ENCODE data around the gene GPC3.

The GPC3 gene

DNA sequence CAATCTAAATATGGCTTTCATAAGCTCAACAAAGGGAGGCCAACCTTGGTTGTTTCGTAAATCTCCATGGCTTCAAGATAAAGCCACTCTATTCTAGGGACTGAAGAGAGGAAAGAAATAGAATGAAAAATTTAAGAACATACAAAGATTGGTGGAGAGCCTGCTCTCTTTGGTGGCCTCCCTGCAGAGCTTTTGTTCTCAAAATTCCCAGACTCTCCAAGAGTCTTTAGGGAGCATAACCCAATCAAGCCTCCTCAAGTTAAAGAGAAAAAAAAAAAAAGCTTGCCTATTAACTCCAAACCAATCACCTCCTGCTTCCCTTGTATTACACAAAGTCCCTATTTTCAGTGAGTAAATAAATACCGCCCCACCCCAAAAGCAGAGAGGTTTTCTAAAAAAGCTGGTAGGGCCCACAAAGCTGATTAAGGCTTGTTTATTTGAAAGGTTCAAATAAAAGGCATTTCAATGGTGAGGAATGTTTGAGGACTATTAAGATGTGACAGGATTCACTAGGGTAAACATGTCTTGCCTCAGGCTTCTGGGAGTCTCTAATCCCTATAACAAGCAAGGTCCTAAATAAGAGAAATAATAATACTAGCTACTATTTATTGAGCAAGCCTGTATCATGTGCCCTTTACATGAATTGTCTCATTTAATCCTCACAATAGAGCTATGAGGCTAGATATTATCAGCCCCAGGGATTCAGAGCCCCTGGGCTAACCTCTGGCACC is 71.6 kb downstream of the GPC3 start:
- no peaks in the 10 kb centered on the region for H3K27me3 ChIP-seq (replicated peaks in 2 of 5; ENCODE audit: control insufficient read depth in 4 of 5, insufficient read depth in 5 of 5, low read length in 4 of 5)
- no peak for DNase-seq
- ChIA-PET CTCF (interaction anchor here (0.6 to 1.0 kb wide), 2 partner anchors 9 to 1316 kb away, joined by 3 read pairs; no protein-coding TSS in a partner anchor), POLR2A (no interaction called here)
- H3K4me3 ChIP-seq (ENCODE audit: control insufficient read depth in 1 of 7, extremely low read depth in 1 of 7, insufficient read depth in 4 of 7, low read depth in 2 of 7, low read length in 6 of 7): no peak overlapping the region
- WGBS (ENCODE audit: insufficient coverage): no CpG with 5 or more reads among the region's 2 CpGs
- peaks cover 0 to 2% (median 0%) of the 10 kb centered on the region in 5 experiments for H3K9me3 ChIP-seq (ENCODE audit: control extremely low read depth in 1 of 5, control insufficient read depth in 4 of 5, insufficient read depth in 2 of 5, low read depth in 1 of 5, low read length in 4 of 5)
- H3K36me3 ChIP-seq (ENCODE audit: control insufficient read depth in 4 of 4, insufficient read depth in 4 of 4, low read length in 3 of 4): no peaks in the 10 kb centered on the region
- no peak overlapping the region for H3K27ac ChIP-seq (ENCODE audit: insufficient read depth in 1 of 2, low read depth in 1 of 2, low read length in 2 of 2, poor library complexity in 1 of 2, severe bottlenecking in 2 of 2)
- H3K4me1 ChIP-seq (ENCODE audit: control extremely low read depth in 1 of 4, control insufficient read depth in 4 of 4, insufficient read depth in 4 of 4, low read length in 3 of 4): no peaks in the 10 kb centered on the region

DNA sequence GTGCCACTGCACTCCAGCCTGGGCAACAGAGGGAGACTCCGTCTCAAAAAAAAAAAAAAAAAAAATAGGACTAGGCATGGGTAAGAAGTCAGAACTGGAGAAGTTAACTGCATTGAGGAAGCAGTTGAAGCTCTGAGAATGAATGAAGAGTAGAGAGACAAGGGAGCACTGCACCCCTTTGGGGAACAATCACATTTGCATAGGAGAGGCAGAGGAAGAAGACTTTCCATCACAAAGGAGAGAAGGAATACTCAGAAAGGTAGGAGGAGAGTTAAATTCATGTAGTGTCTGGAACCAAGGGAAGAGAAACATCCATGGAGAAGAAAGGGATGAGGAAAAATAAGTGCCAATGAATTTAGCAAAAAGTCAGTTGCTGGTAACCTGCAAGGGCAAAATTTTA is 72.4 kb downstream of the GPC3 start:
- Histone ChIP-seq H3K27ac (ENCODE audit: insufficient read depth in 1 of 2, low read depth in 1 of 2, low read length in 2 of 2, poor library complexity in 1 of 2, severe bottlenecking in 2 of 2) (no peak overlapping the region), H3K4me1 (ENCODE audit: control extremely low read depth in 1 of 4, control insufficient read depth in 4 of 4, insufficient read depth in 4 of 4, low read length in 3 of 4) (no peaks in the 10 kb centered on the region), H3K9me3 (ENCODE audit: control extremely low read depth in 1 of 5, control insufficient read depth in 4 of 5, insufficient read depth in 2 of 5, low read depth in 1 of 5, low read length in 4 of 5) (peaks cover 0 to 2% (median 0%) of the 10 kb centered on the region in 5 experiments), H3K36me3 (ENCODE audit: control insufficient read depth in 4 of 4, insufficient read depth in 4 of 4, low read length in 3 of 4) (no peaks in the 10 kb centered on the region), H3K27me3 (replicated peaks in 2 of 5; ENCODE audit: control insufficient read depth in 4 of 5, insufficient read depth in 5 of 5, low read length in 4 of 5) (peaks cover 0 to 3% (median 0%) of the 10 kb centered on the region in 5 experiments), H3K4me3 (ENCODE audit: control insufficient read depth in 1 of 7, extremely low read depth in 1 of 7, insufficient read depth in 4 of 7, low read depth in 2 of 7, low read length in 6 of 7) (no peak overlapping the region)
- no CpG with 5 or more reads among the region's 1 CpG for WGBS (ENCODE audit: insufficient coverage)
- POLR2A ChIA-PET: no interaction called here
- no peak for DNase-seq
- CTCF ChIA-PET: no interaction called here

DNA sequence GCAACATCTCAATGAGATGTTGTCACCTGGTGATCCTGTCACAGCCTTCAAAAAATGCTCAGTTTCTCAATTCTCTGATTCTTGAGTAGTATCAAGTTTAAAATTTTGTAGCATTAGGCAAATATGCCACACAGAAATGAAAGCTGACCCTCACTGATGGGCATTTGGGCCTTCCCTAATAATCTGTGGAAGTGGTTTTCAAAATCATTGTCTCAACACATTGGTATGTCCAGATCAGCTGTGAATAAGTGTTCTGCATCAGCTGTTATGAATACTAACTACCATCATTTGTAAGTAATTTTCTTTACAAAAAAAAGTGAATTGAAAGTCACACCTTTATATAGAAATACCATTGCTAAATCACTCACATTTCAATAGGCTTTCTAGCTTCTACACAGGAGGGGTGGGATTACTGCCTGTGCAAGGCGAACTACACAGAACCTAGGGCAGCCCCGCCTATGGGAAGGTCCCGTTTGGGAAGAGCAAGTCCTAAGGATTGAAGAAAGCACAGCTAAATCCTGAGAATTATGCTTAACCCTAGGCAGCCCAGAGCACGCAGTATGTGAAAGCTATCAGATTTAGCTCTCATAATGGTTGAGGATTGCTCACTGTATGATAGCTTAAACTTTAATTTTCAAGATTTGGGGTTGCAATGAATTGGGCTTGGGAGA is 73.4 kb downstream of the GPC3 start:
- no peak for DNase-seq
- ChIA-PET POLR2A (no interaction called here), CTCF (no interaction called here)
- WGBS (ENCODE audit: insufficient coverage): 65% methylated on average over 4 of the region's 4 CpGs
- Histone ChIP-seq H3K4me3 (ENCODE audit: control insufficient read depth in 1 of 7, extremely low read depth in 1 of 7, insufficient read depth in 4 of 7, low read depth in 2 of 7, low read length in 6 of 7) (no peak overlapping the region), H3K27ac (ENCODE audit: insufficient read depth in 1 of 2, low read depth in 1 of 2, low read length in 2 of 2, poor library complexity in 1 of 2, severe bottlenecking in 2 of 2) (no peak overlapping the region), H3K9me3 (ENCODE audit: control extremely low read depth in 1 of 5, control insufficient read depth in 4 of 5, insufficient read depth in 2 of 5, low read depth in 1 of 5, low read length in 4 of 5) (peaks cover 0 to 1% (median 0%) of the 10 kb centered on the region in 5 experiments), H3K36me3 (ENCODE audit: control insufficient read depth in 4 of 4, insufficient read depth in 4 of 4, low read length in 3 of 4) (no peaks in the 10 kb centered on the region), H3K4me1 (ENCODE audit: control extremely low read depth in 1 of 4, control insufficient read depth in 4 of 4, insufficient read depth in 4 of 4, low read length in 3 of 4) (no peaks in the 10 kb centered on the region), H3K27me3 (replicated peaks in 2 of 5; ENCODE audit: control insufficient read depth in 4 of 5, insufficient read depth in 5 of 5, low read length in 4 of 5) (peaks cover 0 to 3% (median 0%) of the 10 kb centered on the region in 5 experiments)

DNA sequence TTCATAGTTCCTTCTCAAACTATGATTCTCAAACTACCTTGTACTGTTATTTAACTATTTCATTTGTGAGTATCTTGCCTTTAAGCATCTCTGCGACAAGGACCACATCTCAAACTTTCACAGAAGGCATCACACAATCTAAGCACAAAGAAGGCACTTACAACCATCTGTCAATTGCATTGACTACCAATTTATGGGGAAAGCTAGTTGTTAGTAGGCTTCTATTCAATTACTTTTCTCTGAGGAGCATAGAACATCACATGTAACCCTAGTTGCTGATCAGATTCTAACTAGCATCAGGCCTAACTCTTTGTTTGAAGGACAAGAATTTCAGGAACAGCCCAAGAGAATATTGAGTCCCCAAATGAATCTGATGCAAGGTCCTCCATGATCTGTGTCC is 74.9 kb downstream of the GPC3 start:
- DNase-seq: no peak
- H3K4me3 ChIP-seq (ENCODE audit: control insufficient read depth in 1 of 7, extremely low read depth in 1 of 7, insufficient read depth in 4 of 7, low read depth in 2 of 7, low read length in 6 of 7): no peak overlapping the region
- WGBS (ENCODE audit: insufficient coverage): no CpG with 5 or more reads among the region's 1 CpG
- no peak overlapping the region for H3K27ac ChIP-seq (ENCODE audit: insufficient read depth in 1 of 2, low read depth in 1 of 2, low read length in 2 of 2, poor library complexity in 1 of 2, severe bottlenecking in 2 of 2)
- no peaks in the 10 kb centered on the region for H3K4me1 ChIP-seq (ENCODE audit: control extremely low read depth in 1 of 4, control insufficient read depth in 4 of 4, insufficient read depth in 4 of 4, low read length in 3 of 4)
- H3K36me3 ChIP-seq (ENCODE audit: control insufficient read depth in 4 of 4, insufficient read depth in 4 of 4, low read length in 3 of 4): no peaks in the 10 kb centered on the region
- POLR2A ChIA-PET: no interaction called here
- no peaks in the 10 kb centered on the region for H3K9me3 ChIP-seq (ENCODE audit: control extremely low read depth in 1 of 5, control insufficient read depth in 4 of 5, insufficient read depth in 2 of 5, low read depth in 1 of 5, low read length in 4 of 5)
- CTCF ChIA-PET: no interaction called here
- peaks cover 0 to 6% (median 0%) of the 10 kb centered on the region in 5 experiments for H3K27me3 ChIP-seq (replicated peaks in 2 of 5; ENCODE audit: control insufficient read depth in 4 of 5, insufficient read depth in 5 of 5, low read length in 4 of 5)

DNA sequence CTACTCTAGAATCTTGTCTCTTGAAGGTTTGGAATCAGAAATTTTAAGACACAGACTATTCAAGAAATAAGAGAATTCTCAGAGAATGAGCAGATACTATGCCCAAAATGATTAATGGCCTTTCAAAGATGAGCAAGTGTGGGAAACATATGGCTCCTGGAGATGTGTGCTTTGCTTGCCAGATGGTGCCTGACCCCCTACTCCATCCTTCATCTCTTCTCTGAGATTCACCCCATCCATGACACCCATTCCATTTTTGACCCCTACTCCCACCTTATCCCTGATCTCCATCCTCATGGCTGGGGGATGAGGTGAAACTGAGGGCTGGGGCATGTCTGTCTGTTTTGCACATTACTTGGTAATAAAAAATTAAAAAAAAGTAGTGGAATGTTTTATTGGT is 75.5 kb downstream of the GPC3 start:
- H3K4me3 ChIP-seq (ENCODE audit: control insufficient read depth in 1 of 7, extremely low read depth in 1 of 7, insufficient read depth in 4 of 7, low read depth in 2 of 7, low read length in 6 of 7): no peak overlapping the region
- H3K4me1 ChIP-seq (ENCODE audit: control extremely low read depth in 1 of 4, control insufficient read depth in 4 of 4, insufficient read depth in 4 of 4, low read length in 3 of 4): no peaks in the 10 kb centered on the region
- no peaks in the 10 kb centered on the region for H3K9me3 ChIP-seq (ENCODE audit: control extremely low read depth in 1 of 5, control insufficient read depth in 4 of 5, insufficient read depth in 2 of 5, low read depth in 1 of 5, low read length in 4 of 5)
- H3K27me3 ChIP-seq (replicated peaks in 2 of 5; ENCODE audit: control insufficient read depth in 4 of 5, insufficient read depth in 5 of 5, low read length in 4 of 5): peaks cover 0 to 6% (median 0%) of the 10 kb centered on the region in 5 experiments
- no peak overlapping the region for H3K27ac ChIP-seq (ENCODE audit: insufficient read depth in 1 of 2, low read depth in 1 of 2, low read length in 2 of 2, poor library complexity in 1 of 2, severe bottlenecking in 2 of 2)
- H3K36me3 ChIP-seq (ENCODE audit: control insufficient read depth in 4 of 4, insufficient read depth in 4 of 4, low read length in 3 of 4): no peaks in the 10 kb centered on the region
- no peak for DNase-seq
- POLR2A ChIA-PET: no interaction called here
- CTCF ChIA-PET: no interaction called here

DNA sequence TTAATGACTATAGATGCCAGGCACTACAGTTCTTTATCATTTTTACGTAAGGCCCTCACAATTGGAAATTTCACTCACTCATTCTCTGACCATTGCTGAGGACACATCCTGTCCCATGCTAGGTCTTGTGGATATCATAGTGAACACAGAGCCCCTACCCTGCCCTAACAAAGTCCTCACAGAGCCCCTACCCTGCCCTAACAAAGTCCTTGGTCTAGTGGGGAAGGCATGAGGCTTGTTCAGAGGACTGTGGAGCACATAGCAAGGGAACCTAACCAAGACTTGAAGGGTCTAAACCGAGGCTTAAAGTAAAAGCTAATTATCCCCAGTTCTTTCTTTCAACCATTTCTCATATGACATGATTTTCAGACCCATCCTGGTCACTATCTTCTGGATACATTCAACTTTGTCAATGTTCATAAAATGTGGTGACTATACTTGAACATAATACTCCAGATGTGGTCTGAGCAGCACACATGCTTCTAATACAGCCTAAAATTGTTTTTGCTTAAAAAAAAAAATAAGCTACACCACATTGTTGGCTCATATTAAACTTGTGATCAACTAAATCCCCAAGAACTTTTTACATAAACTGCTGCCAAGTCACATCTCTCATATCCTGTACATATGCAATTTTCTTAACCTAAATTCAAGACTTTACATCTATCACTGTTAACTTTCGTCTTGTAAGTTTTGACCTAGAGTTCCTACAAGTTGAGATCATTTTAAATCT is 77.0 kb downstream of the GPC3 start:
- ChIA-PET POLR2A (no interaction called here), CTCF (no interaction called here)
- H3K36me3 ChIP-seq (ENCODE audit: control insufficient read depth in 4 of 4, insufficient read depth in 4 of 4, low read length in 3 of 4): no peaks in the 10 kb centered on the region
- H3K27ac ChIP-seq (ENCODE audit: insufficient read depth in 1 of 2, low read depth in 1 of 2, low read length in 2 of 2, poor library complexity in 1 of 2, severe bottlenecking in 2 of 2): no peak overlapping the region
- DNase-seq: no peak
- no peaks in the 10 kb centered on the region for H3K4me1 ChIP-seq (ENCODE audit: control extremely low read depth in 1 of 4, control insufficient read depth in 4 of 4, insufficient read depth in 4 of 4, low read length in 3 of 4)
- no peaks in the 10 kb centered on the region for H3K9me3 ChIP-seq (ENCODE audit: control extremely low read depth in 1 of 5, control insufficient read depth in 4 of 5, insufficient read depth in 2 of 5, low read depth in 1 of 5, low read length in 4 of 5)
- peaks cover 0 to 6% (median 0%) of the 10 kb centered on the region in 5 experiments for H3K27me3 ChIP-seq (replicated peaks in 2 of 5; ENCODE audit: control insufficient read depth in 4 of 5, insufficient read depth in 5 of 5, low read length in 4 of 5)
- H3K4me3 ChIP-seq (ENCODE audit: control insufficient read depth in 1 of 7, extremely low read depth in 1 of 7, insufficient read depth in 4 of 7, low read depth in 2 of 7, low read length in 6 of 7): no peak overlapping the region
- WGBS (ENCODE audit: insufficient coverage): 92% methylated on average over 2 of the region's 3 CpGs

DNA sequence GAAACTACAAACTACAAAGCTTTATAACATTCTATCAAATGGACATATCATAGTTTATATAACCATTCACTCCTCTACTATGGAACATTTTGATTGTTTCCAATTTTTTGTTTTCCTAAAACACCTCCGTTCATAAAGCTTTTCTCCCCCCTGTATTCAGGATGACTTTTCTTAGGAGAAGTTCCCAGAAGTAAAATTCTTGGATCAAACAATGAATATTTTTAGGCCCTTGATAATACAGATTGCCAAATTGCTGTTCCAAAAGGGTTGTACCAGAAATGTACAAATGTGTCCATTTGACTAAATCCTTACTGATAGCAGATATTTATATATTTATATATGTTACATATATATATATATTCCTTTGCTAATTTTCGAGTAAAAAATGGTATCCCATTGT is 77.8 kb downstream of the GPC3 start:
- no peak for DNase-seq
- ChIA-PET CTCF (no interaction called here), POLR2A (no interaction called here)
- Histone ChIP-seq H3K27me3 (replicated peaks in 2 of 5; ENCODE audit: control insufficient read depth in 4 of 5, insufficient read depth in 5 of 5, low read length in 4 of 5) (peaks cover 0 to 6% (median 0%) of the 10 kb centered on the region in 5 experiments), H3K36me3 (ENCODE audit: control insufficient read depth in 4 of 4, insufficient read depth in 4 of 4, low read length in 3 of 4) (no peaks in the 10 kb centered on the region), H3K9me3 (ENCODE audit: control extremely low read depth in 1 of 5, control insufficient read depth in 4 of 5, insufficient read depth in 2 of 5, low read depth in 1 of 5, low read length in 4 of 5) (no peaks in the 10 kb centered on the region), H3K4me1 (ENCODE audit: control extremely low read depth in 1 of 4, control insufficient read depth in 4 of 4, insufficient read depth in 4 of 4, low read length in 3 of 4) (no peaks in the 10 kb centered on the region), H3K4me3 (ENCODE audit: control insufficient read depth in 1 of 7, extremely low read depth in 1 of 7, insufficient read depth in 4 of 7, low read depth in 2 of 7, low read length in 6 of 7) (no peak overlapping the region), H3K27ac (ENCODE audit: insufficient read depth in 1 of 2, low read depth in 1 of 2, low read length in 2 of 2, poor library complexity in 1 of 2, severe bottlenecking in 2 of 2) (no peak overlapping the region)
- no CpG with 5 or more reads among the region's 2 CpGs for WGBS (ENCODE audit: insufficient coverage)

Measured in common myeloid progenitor, CD34-positive (primary cell).